GM21526 (cell line): ENCODE data around the gene SPTSSA.
"Not testable (repeated sequence)": the region's sequence is repeated elsewhere in the genome, so short reads cannot be mapped to it uniquely, and the experiment has no call there.

Experiments used
- ATAC-seq: cut with Tn5 transposase; IDR thresholded peaks from one replicate; pipeline ENCODE4 v1.9.1; 2021; ENCODE audit warnings: moderate library complexity; ENCODE audit not compliant: unreplicated experiment, low FRiP score

Gene SPTSSA

DNA sequence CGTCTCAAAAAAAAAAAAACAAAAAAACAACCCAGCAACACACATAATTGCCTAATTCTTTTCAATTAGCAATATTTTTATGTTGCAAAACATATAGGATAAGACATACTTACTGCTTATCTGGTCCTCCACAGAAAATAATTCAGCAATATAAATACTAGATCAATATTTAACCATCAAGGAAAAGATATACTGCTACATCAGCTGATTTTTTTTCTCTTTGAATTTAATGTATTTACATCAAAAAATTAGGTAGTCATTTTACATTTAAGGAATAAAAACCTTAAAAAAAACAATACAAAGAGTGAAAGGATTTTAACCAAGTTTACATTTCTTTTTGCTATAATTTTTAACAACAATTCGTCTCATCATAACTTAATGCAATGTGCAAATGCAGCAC, 28.1 kb downstream of the SPTSSA start:
- ATAC-seq = no peak

DNA sequence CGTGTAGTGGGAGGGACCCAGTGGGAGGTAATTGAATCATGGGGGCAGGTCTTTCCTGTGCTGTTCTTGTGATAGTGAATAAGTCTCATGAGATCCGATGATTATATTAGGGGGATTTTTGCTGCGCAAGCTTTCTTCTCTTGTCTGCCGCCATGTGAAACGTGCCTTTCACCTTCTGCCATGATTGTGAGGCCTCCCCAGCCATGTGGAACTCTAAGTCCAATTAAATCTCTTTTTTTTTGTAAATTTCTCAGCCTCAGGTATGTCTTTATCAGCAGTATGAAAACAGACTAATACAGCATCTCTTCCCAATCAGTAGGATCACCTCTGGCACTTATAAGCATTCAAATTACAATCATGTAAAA, 34.0 kb downstream of the SPTSSA start:
- not testable (repeated sequence) for ATAC-seq

DNA sequence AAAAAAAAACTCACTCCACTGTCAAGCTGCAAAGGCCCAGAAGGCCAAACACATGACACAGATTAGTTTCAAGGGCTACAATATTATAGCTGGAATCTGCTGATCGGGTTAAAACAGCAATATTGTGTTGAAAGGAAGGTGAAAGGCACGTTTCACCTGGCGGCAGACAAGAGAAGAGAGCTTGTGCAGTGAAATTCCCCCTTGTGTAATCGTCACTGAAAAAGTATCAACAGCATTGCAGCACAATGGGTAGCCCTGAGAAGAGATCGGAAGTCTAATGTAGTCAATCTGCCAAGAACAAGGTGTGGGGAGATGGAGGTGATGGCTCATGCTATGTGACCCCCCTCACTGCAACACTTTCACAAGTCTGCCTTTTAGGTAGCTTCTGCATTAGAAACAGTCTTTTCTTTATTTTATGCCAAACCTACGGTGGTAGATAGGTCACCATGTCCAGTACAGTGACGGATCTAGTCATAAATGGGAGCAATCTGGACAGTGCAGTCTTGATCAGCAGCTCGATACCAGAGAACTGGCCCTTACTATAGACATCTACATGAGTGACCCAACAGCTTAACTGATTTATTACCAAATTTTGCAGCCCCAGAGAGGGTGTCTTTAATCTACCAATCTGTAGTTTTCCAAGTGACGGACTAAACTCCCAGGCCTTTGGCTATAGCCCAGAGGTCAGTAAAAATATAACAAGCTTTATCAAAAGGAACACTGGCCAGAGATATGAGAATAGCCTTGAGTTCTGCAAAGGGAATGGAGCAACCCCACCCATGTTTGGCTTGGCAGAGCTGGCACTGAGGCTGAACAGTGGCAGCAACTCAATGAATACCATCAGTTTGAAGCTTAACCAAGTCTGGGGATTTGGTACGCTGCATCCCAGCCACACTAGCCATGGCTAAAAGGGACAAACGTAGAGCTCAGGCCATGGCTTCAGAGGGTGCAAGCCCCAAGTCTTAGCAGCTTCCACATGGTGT, 35.4 kb downstream of the SPTSSA start:
- no peak for ATAC-seq

DNA sequence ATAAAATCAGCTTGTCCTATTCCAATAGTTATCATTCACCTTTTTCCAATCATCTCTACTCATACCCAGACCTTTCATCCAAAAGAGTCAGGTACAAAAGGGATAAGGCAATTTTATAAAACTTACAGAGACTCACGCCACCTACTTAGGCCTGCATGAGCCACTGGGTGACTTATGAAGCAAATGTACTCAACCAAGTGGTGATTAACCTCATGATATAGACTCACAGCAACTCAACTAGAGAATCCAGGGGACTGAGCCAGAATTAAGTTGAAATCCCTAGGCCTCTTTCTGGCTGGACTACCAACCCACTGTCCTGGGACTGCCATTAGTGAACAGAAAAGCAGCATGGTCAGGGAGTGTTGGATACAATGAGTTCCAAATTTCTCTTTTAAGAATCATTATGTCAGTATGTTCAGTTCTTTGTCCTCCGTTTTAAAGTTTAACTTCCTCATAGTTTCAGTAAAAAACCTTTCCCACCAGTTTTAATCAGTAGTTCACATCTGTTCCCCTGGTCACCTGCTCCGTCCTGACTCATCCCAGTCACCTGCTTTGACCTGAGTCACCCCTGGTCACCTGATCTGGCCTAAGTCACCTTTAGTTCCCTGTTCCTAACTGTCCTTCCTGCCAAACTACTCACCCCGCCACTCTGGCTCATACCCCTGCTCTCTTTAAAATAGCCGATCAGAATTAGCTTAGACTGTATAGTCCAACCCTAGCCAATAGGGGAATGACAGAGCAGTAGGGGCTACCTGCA, 36.8 kb downstream of the SPTSSA start:
- ATAC-seq = no peak

DNA sequence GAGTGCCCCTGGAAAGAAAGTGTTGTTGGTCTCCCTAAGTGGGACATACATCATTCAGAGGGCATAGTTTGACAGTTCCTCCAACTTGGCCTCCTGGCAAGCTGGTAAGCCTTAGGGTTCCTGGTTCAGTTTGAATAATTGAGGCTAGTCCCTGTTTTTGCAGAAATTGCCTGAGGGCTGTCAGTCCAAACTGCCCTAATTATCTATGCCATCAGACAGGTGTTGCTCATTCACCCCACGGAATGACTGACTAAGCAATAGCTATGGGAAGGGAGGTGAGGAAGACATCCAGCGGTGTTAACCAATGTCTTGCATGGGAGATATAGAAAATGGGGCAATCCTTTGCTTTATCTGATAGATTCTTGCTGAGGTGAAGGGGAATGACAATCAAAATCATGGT, 37.6 kb downstream of the SPTSSA start:
- no peak for ATAC-seq

DNA sequence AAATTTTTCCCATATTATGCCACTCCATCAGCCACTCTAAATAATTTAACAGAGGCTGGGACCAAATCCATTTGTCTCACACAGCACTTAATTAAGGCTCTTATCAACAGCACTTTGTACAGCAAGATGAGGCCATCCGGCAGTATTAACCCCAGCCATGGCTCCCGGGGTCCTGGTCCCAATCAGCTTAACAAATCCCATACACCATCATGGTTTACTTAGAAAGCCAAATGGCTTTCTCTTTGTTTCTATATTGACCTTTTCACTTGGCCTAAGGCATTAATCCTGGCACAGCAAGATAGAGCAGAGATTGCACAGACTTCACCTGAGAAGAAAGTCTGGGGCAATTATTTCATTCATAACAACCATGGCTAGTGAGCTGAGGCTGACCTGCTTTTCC, 38.6 kb downstream of the SPTSSA start:
- no peak for ATAC-seq

DNA sequence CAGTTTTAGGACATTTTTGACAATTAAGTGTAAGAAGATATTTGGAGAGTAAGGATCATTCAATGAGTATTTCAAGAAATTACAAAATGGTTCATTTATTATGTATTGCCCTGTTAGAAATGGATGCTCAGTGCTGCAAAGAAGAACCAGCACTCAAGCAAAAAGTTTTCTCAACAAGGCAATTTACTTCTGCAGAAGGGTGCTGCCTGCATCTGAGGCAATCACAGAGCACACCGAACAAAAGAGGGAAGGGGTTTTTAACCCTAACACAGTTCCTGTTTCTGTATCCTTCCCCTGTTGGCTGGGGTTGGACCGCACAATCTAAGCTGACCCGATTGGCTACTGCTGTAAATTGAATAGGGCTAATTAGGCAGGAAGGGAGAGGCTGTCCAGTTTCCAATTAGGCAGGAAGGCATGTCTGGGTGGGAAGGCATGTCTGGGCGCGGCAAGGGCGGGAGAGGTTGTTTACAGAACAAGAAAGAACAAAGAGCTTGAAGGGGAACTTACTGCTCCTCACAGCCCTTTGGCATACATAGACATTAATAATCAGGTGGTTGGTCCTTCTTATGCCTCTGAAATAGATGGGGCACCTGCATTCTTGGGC, 41.4 kb downstream of the SPTSSA start:
- no peak for ATAC-seq

DNA sequence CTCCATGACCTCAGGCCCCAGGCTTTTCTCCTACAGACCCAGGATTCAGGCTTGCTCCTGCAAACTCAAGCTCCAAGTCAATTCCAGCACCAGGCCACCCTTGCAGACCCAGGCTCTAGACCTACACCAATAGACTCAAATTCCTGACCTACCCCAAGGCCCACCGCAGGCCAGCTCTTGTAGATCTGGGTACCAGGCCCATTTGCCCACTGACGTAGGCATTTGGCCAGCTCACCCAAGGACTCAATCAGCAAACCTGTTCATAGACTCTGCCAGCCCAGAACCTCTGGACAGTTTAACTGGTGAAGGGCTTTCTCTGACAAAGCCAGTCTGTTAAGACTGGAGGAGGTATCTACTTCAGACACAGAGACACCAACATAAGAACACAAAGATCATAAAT, 52.3 kb downstream of the SPTSSA start:
- ATAC-seq = no peak

DNA sequence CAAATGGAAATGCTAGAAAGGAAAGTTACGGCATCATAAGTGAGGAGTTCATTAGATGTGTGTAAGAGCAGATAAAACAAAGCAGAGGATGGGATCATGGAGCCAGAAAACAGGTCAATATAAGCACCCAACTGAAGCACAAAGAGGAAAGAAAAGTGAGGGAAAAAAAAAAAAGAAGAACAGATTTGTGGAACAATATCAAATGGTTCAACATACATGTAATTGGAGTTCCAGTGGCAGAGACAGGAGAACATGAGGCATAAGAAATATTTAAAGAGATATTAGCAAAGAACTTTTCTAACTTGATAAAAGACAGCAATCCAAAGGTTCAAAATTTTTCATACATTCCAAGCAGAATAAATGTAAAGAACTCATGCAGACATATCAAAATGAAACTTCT, 54.1 kb downstream of the SPTSSA start:
- ATAC-seq = no peak

DNA sequence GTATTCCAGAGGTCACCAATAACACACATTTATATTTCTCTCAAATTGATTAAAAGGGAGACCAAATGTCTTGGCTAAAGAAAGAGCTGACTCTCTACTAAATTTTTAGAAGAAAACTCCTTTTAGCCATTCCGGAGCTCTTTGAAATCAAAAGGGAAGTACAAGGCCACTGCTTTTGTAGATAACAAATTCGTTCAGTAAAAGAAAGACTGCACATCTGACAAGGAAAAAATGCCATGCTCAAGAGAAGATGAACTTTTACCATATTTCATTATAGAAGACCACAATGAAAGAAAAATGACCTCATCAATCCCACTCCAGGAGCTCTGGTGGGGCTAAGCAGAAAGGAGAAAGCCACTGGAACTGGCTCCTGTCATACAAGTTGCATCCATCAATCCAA, 57.6 kb downstream of the SPTSSA start:
- no peak for ATAC-seq

DNA sequence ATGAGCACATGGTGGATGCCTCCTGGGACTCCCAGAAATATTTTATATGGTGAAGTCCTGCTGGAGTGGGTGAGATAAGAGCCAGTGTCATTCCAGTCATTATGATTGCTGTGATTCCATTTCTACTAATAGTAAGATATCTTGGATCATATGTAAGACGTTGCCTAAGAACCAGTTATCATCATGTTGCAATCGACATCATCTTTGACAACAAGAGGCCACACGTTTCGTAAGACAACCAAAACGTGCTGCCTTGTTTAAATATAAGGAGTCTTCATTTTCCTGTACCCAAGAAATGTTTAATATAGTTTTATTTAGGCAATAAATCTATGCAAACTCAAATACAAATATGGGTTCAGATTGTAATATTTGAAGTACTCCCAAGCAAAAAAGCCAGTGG, 58.4 kb downstream of the SPTSSA start:
- ATAC-seq = no peak

DNA sequence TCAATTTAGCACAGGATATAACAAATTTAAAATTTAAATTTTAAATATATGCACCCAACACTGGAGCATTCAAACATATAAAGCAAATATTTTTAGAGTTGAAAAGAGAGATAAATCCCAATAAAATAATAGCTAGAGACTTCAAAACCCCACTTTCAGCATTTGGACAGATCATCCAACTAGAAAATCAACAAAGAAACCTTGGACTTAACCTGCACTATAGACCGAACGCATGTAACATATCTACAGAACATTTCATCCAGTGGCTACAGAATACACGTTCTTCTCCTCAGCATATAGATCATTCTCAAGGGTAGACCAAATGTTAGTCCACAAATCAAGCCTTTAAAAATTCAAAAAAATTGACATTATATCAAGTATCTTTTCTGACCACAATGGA, 64.0 kb downstream of the SPTSSA start:
- ATAC-seq = no peak

DNA sequence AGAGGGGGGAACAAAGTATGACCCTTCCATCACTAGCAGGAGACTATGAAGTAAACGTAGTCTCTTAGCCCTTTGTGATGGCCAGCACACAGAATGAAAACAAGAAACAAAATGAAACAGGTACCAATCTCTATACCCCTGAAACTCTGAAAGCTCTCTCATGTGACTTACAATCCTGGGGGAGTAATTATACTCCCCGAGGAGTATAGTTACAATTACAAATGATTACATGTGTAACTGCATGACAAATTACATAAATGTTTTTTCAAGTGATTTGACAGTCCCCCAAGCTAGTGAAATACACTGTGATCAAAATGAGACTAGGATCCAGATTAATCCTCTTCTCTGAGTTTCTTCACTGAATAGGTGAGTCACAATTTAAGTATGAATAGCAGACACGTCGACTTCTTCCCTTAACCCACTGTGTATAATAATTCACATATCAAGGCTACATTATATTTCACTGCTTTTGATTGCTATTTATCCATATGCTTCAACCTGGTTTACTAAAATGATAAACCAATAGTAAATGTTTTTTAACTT, 74.0 kb downstream of the SPTSSA start:
- ATAC-seq = no peak

DNA sequence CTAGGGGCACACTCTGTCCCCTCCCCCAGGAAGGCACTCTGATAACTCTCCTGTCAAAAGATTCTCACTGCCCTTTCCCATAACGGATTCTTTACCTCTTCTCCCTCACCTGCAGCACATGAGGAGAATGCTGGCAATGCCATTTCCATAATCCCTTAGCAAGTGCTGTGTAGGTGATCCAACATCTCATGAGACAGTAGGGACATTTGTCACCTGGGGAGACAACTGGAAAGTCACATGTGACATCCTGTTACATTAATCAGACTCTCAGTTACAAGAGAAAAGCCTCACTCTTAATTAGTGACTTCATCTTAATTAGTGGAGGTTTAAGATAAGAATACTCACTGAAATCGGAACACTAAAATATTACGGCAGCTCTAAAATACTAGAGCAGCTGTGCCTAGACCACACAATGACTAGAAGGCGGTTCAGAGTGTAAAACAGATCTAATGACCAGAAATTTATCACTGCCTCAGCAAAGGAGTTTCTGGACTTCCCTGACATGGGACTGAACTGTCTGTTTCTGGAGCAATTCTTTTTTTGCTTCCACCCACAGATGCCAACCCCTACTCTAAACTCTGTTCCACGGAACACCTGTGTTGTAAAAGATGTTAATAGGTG, 75.1 kb downstream of the SPTSSA start:
- ATAC-seq = no peak

DNA sequence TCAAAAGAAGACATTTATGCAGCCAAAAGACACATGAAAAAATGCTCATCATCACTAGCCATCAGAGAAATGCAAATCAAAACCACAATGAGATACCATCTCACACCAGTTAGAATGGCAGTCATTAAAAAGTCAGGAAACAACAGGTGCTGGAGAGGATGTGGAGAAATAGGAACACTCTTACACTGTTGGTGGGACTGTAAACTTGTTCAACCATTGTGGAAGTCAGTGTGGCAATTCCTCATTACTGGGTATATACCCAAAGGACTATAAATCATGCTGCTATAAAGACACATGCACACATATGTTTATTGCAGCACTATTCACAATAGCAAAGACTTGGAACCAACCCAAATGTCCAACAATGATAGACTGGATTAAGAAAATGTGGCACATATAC, 76.2 kb downstream of the SPTSSA start:
- not testable (repeated sequence) for ATAC-seq

DNA sequence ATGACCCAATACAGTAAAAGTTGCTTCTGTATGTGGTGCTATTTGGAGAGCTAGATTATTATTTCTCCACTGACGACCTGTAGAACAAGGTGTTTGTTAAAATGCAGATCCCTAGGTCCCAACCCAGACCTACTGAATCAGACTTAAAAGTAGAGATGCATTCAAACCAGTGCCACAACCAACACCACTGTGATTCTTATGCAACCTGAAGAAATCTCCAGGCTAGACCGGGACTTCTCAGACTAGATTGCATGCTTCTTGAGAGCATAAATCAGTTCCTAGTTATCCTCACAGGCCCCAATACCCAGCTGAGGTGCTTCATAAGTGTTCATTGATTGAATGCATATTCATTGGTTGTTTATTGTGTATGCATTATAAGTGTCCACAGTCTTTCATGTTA, 78.2 kb downstream of the SPTSSA start:
- no peak for ATAC-seq
